Suprapubic skin (tissue), 4 donors: ENCODE results near the gene RGPD5.
"Not testable (repeated sequence)": the region's sequence is repeated elsewhere in the genome, so short reads cannot be mapped to it uniquely, and the experiment has no call there.

Experiments used
- POLR2A ChIP-seq, 2 donors: fragments of 450-650 bp; IDR thresholded peaks; one replicate each; pipeline ENCODE4 v1.6.1; 2017; ENCODE audit warnings: antibody characterized with exemption in 2 of 2, mild to moderate bottlenecking in 2 of 2, moderate library complexity in 2 of 2
- POLR2AphosphoS5 ChIP-seq, 3 donors: sonication (generic); formaldehyde crosslinking; IDR thresholded peaks; one replicate each; pipeline ENCODE4 v1.6.1; 2017; ENCODE audit warnings: antibody characterized with exemption in 3 of 3

GRCh38 chr2:109761976-109762375 is 32.1 kb upstream of the RGPD5 start:
- not testable (repeated sequence) for TF ChIP-seq POLR2AphosphoS5, POLR2A (IDR thresholded peaks at IDR 0.05)
